SU-DHL-6 (cell line): ENCODE data around the gene KSR1.

ENCODE experiments used
- EZH2phosphoT487 ChIP-seq: fragments of 200-600 bp; sonication (generic), shearing (Covaris generic); conservative IDR thresholded peaks from 2 replicates; pipeline ENCODE4 v1.6.1; 2018; ENCODE audit warnings: mild to moderate bottlenecking, antibody characterized with exemption, low read length, moderate library complexity, mixed read lengths
- TF ChIP-seq, protein P1 (sequence below): fragments of 200-600 bp; sonication (generic); IDR thresholded peaks from one replicate; pipeline ENCODE4 v1.5.1; 2017; ENCODE audit warnings: antibody characterized with exemption, mild to moderate bottlenecking, low read length, moderate library complexity; ENCODE audit not compliant: insufficient read depth, poor library complexity, severe bottlenecking

- TF ChIP-seq, protein P1, sequence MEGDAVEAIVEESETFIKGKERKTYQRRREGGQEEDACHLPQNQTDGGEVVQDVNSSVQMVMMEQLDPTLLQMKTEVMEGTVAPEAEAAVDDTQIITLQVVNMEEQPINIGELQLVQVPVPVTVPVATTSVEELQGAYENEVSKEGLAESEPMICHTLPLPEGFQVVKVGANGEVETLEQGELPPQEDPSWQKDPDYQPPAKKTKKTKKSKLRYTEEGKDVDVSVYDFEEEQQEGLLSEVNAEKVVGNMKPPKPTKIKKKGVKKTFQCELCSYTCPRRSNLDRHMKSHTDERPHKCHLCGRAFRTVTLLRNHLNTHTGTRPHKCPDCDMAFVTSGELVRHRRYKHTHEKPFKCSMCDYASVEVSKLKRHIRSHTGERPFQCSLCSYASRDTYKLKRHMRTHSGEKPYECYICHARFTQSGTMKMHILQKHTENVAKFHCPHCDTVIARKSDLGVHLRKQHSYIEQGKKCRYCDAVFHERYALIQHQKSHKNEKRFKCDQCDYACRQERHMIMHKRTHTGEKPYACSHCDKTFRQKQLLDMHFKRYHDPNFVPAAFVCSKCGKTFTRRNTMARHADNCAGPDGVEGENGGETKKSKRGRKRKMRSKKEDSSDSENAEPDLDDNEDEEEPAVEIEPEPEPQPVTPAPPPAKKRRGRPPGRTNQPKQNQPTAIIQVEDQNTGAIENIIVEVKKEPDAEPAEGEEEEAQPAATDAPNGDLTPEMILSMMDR: no peak
- no peak for TF ChIP-seq EZH2phosphoT487
These were observed 197.9 kb downstream of the KSR1 start for GRCh38 chr17:27654136-27654535.
